Stimulated activated CD8-positive, alpha-beta memory T cell treated with anti-CD3 and anti-CD28 coated beads, Interleukin-7, amount 100 ng/mL, for 24 hours (primary cell): ENCODE data around the gene INPP5A.
"Not testable (repeated sequence)": the region's sequence is repeated elsewhere in the genome, so short reads cannot be mapped to it uniquely, and the experiment has no call there.

Source experiments
- DNase-seq: peaks from one replicate; pipeline ENCODE4 v3.0.0-alpha.2; 2020; ENCODE audit warnings: low read depth

INPP5A gene

GRCh38 chr10:132549371-132549770 is 11.8 kb downstream of the INPP5A start:
- DNase-seq: no peak

GRCh38 chr10:132550366-132551092 is 12.9 kb downstream of the INPP5A start:
- DNase-seq: no peak

- DNase-seq: no peak
Observed at GRCh38 chr10:132551093-132551807, 13.7 kb downstream of the INPP5A start.

GRCh38 chr10:132551808-132552130 is 14.2 kb downstream of the INPP5A start:
- no peak for DNase-seq

- DNase-seq: not testable (repeated sequence)
Observed at GRCh38 chr10:132552635-132553034, 15.0 kb downstream of the INPP5A start.

- not testable (repeated sequence) for DNase-seq
Observed at GRCh38 chr10:132553568-132553967, 16.0 kb downstream of the INPP5A start.

- DNase-seq: no peak
Observed at GRCh38 chr10:132554053-132554990, 16.7 kb downstream of the INPP5A start.

GRCh38 chr10:132554991-132555647 is 17.5 kb downstream of the INPP5A start:
- no peak for DNase-seq

- no peak for DNase-seq
Observed at GRCh38 chr10:132555648-132556575, 18.3 kb downstream of the INPP5A start.

GRCh38 chr10:132556994-132557441 is 19.4 kb downstream of the INPP5A start:
- no peak for DNase-seq

- no peak for DNase-seq
Observed at GRCh38 chr10:132557696-132558515, 20.3 kb downstream of the INPP5A start.

- DNase-seq: no peak
Observed at GRCh38 chr10:132558516-132559413, 21.2 kb downstream of the INPP5A start.

- no peak for DNase-seq
Observed at GRCh38 chr10:132559538-132559937, 22.0 kb downstream of the INPP5A start.

GRCh38 chr10:132560241-132560731 is 22.7 kb downstream of the INPP5A start:
- DNase-seq: no peak

GRCh38 chr10:132562177-132562915 is 24.8 kb downstream of the INPP5A start:
- no peak for DNase-seq

- no peak for DNase-seq
Observed at GRCh38 chr10:132562916-132563456, 25.4 kb downstream of the INPP5A start.

- DNase-seq: no peak
Observed at GRCh38 chr10:132563485-132564248, 26.1 kb downstream of the INPP5A start.
